GM12878 (cell line): ENCODE measurements around the gene PLEKHJ1. TPM values are rescaled to one million over a fixed set of nuclear protein-coding genes. Genes with fewer than 3 reads are reported as not detected.

Source experiments
- ATAC-seq: fragments of 200-7000 bp; cut with Tn5 transposase; 3 replicates; pipeline ENCODE4 v1.9.1; 2020; ENCODE audit warnings: mild to moderate bottlenecking, moderate library complexity
- BruUV-seq: library from RNA; stranded (reverse); fragments of 400-500 nt; replicated peaks from 2 replicates; lab custom pipeline; 2021; lab: Mats Ljungman, UMichigan
- CTCF ChIA-PET: fragments of 300-600 bp; sonication (Branson Sonifier 250); formaldehyde crosslinking; extraction: SDS; loops from one replicate; lab custom pipeline; 2021; ENCODE audit warnings: inconsistent platforms; lab: Yijun Ruan, JAX
- POLR2A ChIA-PET: fragments of 350-600 bp; formaldehyde crosslinking; extraction: SDS; loops from one replicate; lab custom pipeline; 2021; ENCODE audit warnings: inconsistent platforms; lab: Charles Lee
- RAD21 ChIA-PET: fragments of 300-600 bp; sonication (Branson Sonifier 250); formaldehyde crosslinking; loops from one replicate; lab custom pipeline; 2023; ENCODE audit warnings: antibody characterized with exemption; ENCODE audit not compliant: unreplicated experiment; lab: Charles Lee
- SMC1A ChIA-PET: fragments of 300-600 bp; sonication (Branson Sonifier 250); formaldehyde crosslinking; loops from one replicate; lab custom pipeline; 2023; ENCODE audit not compliant: unreplicated experiment, uncharacterized antibody; lab: Charles Lee
- DNase-seq: peaks from one replicate; pipeline ENCODE4 v3.0.0-alpha.2; 2011; ENCODE audit warnings: low read depth, low spot score
- FAIRE-seq: peaks from 3 replicates; lab custom pipeline; 2011; peaks lifted over from hg19 to GRCh38; lab: Jason Lieb, UNC
- H2AFZ ChIP-seq: 2 replicates; pipeline ENCODE4 v1.6.0; 2011; ENCODE audit warnings: low read depth, low read length, control low read depth; ENCODE audit not compliant: control insufficient read depth
- H3K27ac ChIP-seq: 2 replicates; pipeline ENCODE4 v1.5.1; 2011; ENCODE audit warnings: control low read depth; ENCODE audit not compliant: control insufficient read depth, insufficient read depth
- H3K27me3 ChIP-seq, 2 experiments: replicated peaks in 1 of 2; 2 replicates each; pipeline versions ENCODE4 v1.6.0 to v1.6.1; 2011; ENCODE audit warnings: low read length in 1 of 2; ENCODE audit not compliant: control insufficient read depth in 2 of 2, insufficient read depth in 2 of 2
- H3K36me3 ChIP-seq, 2 experiments: 2 replicates each; pipeline ENCODE4 v1.5.1; 2011; ENCODE audit warnings: low read length in 1 of 2; ENCODE audit not compliant: control insufficient read depth in 2 of 2, insufficient read depth in 2 of 2
- H3K4me1 ChIP-seq: 2 replicates; pipeline ENCODE4 v1.6.1; 2011; ENCODE audit warnings: mild to moderate bottlenecking, low read length, moderate library complexity, mixed read lengths; ENCODE audit not compliant: control insufficient read depth, insufficient read depth
- H3K4me2 ChIP-seq: 2 replicates; pipeline ENCODE4 v1.6.0; 2011; ENCODE audit warnings: control low read depth; ENCODE audit not compliant: control insufficient read depth, insufficient read depth
- H3K4me3 ChIP-seq: fragments of 200-600 bp; sonication (generic); 2 replicates; pipeline ENCODE4 v1.5.1; 2016
- H3K79me2 ChIP-seq: 2 replicates; pipeline ENCODE4 v1.6.0; 2011; ENCODE audit warnings: low read length; ENCODE audit not compliant: control insufficient read depth, insufficient read depth
- H3K9ac ChIP-seq: 2 replicates; pipeline ENCODE4 v1.8.0; 2011; ENCODE audit warnings: low read length, control low read depth, mixed read lengths; ENCODE audit not compliant: control insufficient read depth, insufficient read depth
- H3K9me3 ChIP-seq: replicated peaks from 3 replicates; pipeline ENCODE4 v1.5.1; 2011; ENCODE audit warnings: mild to moderate bottlenecking, low read length; ENCODE audit not compliant: control insufficient read depth, insufficient read depth
- H4K20me1 ChIP-seq: 2 replicates; pipeline ENCODE4 v1.6.0; 2011; ENCODE audit not compliant: control insufficient read depth, insufficient read depth
- EZH2 ChIP-seq: IDR thresholded peaks from 2 replicates; pipeline ENCODE4 v1.6.1; 2012; ENCODE audit warnings: low read depth, mild to moderate bottlenecking, control low read depth, inconsistent platforms, low read length, borderline replicate concordance; ENCODE audit not compliant: control insufficient read depth
- GABPA ChIP-seq: IDR thresholded peaks from 2 replicates; pipeline ENCODE4 v1.6.1; 2014; ENCODE audit warnings: antibody characterized with exemption, low read depth, mild to moderate bottlenecking, inconsistent platforms
- IRF3 ChIP-seq: fragments of 450-650 bp; IDR thresholded peaks from 2 replicates; pipeline ENCODE4 v1.6.1; 2014; ENCODE audit warnings: mild to moderate bottlenecking
- IRF5 ChIP-seq: fragments of 450-650 bp; IDR thresholded peaks from 2 replicates; pipeline ENCODE4 v1.6.1; 2017; ENCODE audit warnings: borderline replicate concordance
- RUNX3 ChIP-seq: IDR thresholded peaks from 2 replicates; pipeline ENCODE4 v1.6.1; 2012; ENCODE audit warnings: low read length, inconsistent platforms
- SP1 ChIP-seq: IDR thresholded peaks from one replicate; pipeline ENCODE4 v1.6.1; 2011; ENCODE audit warnings: low read depth, low read length
- SPI1 ChIP-seq: IDR thresholded peaks from 2 replicates; pipeline ENCODE4 v1.6.1; 2011; ENCODE audit warnings: low read depth, mild to moderate bottlenecking, low read length, moderate library complexity, borderline replicate concordance; ENCODE audit not compliant: insufficient read depth
- ZBTB33 ChIP-seq: fragments of 450-650 bp; IDR thresholded peaks from 2 replicates; pipeline ENCODE4 v1.6.1; 2017; ENCODE audit warnings: mild to moderate bottlenecking
- WGBS: methylation state at CpG from one replicate; pipeline ENCODE4 v1.1.6; 2016; ENCODE audit warnings: low lambda C conversion rate; ENCODE audit not compliant: insufficient replicate concordance, insufficient coverage; ENCODE audit errors: missing lambda C conversion rate; 5-methylcytosine and 5-hydroxymethylcytosine counted together
- in situ Hi-C: fragments of 300-500 bp; cut with MboI; formaldehyde crosslinking; loops from 9 replicates; pipeline ENCODE4 v1.14.3; 2018; ENCODE audit warnings: mixed read lengths
- intact Hi-C: fragments of 100-400 bp; cut with micrococcal nuclease; formaldehyde crosslinking; loops from one replicate; pipeline ENCODE4 v1.14.2; 2022; ENCODE audit not compliant: unreplicated experiment
- polyA plus RNA-seq, 11 experiments: library from polyadenylated mRNA; depleted of rRNA in 4 of 11; unstranded in 6 of 11; stranded (reverse) in 5 of 11; fragments of >200 nt; fragmentation: Nextera tagmentation in 4 of 11; fragmentation: Illumina TruSeq in 1 of 11; extraction: Ambion mirVana in 4 of 11; extraction: Trizol in 1 of 11; gene quantifications; 1 replicate in 1 of 11; 2 replicates in 10 of 11; pipeline versions ENCODE4 v1.2.1 to v1.2.3, GENCODE V29; 2011 to 2016; ENCODE audit warnings: inconsistent platforms in 2 of 11, missing spikeins in 2 of 11, low read depth in 1 of 11
- total RNA-seq, 4 experiments: library from RNA; depleted of rRNA in 3 of 4; stranded (reverse); fragments of >200 nt in 3 of 4; fragmentation: Illumina TruSeq in 1 of 4; extraction: Trizol in 1 of 4; gene quantifications; 2 replicates each; pipeline versions ENCODE4 v1.2.1 to v1.2.3, GENCODE V29; 2013 to 2021

The PLEKHJ1 gene
- total and polyA plus RNA-seq, 10 of the 15 experiments (the other 5 are each of a cell fraction or from before 2014, with no cell fraction given), result 1.3 to 133 (median 75.0) TPM

- BruUV-seq, result TSS peak; percentile 41
- in situ Hi-C loops, result no loop called here
- Histone ChIP-seq H3K27me3 (no peaks in the 10 kb centered on the region), H4K20me1 (no peaks in the 10 kb centered on the region), H2AFZ (no peak overlapping the region), H3K9me3 (no peaks in the 10 kb centered on the region), H3K9ac (no peak overlapping the region), H3K27ac (no peak overlapping the region), H3K4me2 (no peak overlapping the region), H3K4me1 (no peaks in the 10 kb centered on the region; the same call in 1 of the 2 replicates), H3K4me3 (no peak overlapping the region), H3K36me3 (peaks cover 15 to 55% of the 10 kb centered on the region in 2 experiments; a peak in 3 of 4 replicates), H3K79me2 (no peaks in the 10 kb centered on the region)
- SMC1A ChIA-PET, result interaction anchor here (0.9 kb wide), 1 partner anchor 66 kb away, joined by 5 read pairs; no protein-coding TSS in a partner anchor
- TF ChIP-seq IRF3 (no peak), SPI1 (no peak), GABPA (no peak), EZH2 (no peak), ZBTB33 (no peak), SP1 (no peak), RUNX3 (no peak), IRF5 (no peak)
- RAD21 ChIA-PET, result interaction anchor here (0.7 to 1.4 kb wide), 3 partner anchors 14 to 65 kb away, joined by 3 to 4 read pairs (median 3); no protein-coding TSS in a partner anchor
- FAIRE-seq (no peak), DNase-seq (no peak), ATAC-seq (no peak)
- POLR2A ChIA-PET, result interaction anchor here (1.5 kb wide), 1 partner anchor 31 kb away, joined by 3 read pairs; no protein-coding TSS in a partner anchor
- CTCF ChIA-PET, result interaction anchor here (0.6 kb wide), 1 partner anchor 65 kb away, joined by 3 read pairs; no protein-coding TSS in a partner anchor
- intact Hi-C loops, result no loop called here
- 96% methylated on average over 20 of the region's 20 CpGs for WGBS
Observed at GRCh38 chr19:2221250-2221831, 14.8 kb downstream of the PLEKHJ1 start.
